Fibroblast of skin of left biceps (primary cell): Measurements from ENCODE around the gene YAE1.
A peak's percentile ranks its signal among the peaks of the same experiment; 100 is the strongest.
"Not testable (repeated sequence)": the region's sequence is repeated elsewhere in the genome, so short reads cannot be mapped to it uniquely, and the experiment has no call there.

Experiments used
- DNase-seq, 2 experiments: peaks; one replicate each; pipeline ENCODE4 v3.0.0-alpha.2; 2013; ENCODE audit warnings: low read depth in 2 of 2

YAE1 gene

GRCh38 chr7:39566023-39566921 lies at the start of gene YAE1:
Gene YAE1 (plus strand): TSS chr7:39566404. CDS start chr7:39566419, 15 bp downstream.
- peak in 1 of 2 experiments; percentile 43 for DNase-seq

GRCh38 chr7:39516498-39516897 lies 49.7 kb upstream of the YAE1 start:
- no peak for DNase-seq

GRCh38 chr7:39517240-39517639 lies 49.0 kb upstream of the YAE1 start:
- no peak for DNase-seq

- DNase-seq, result no peak
Observed at GRCh38 chr7:39525926-39526325, 40.3 kb upstream of the YAE1 start.

- no peak for DNase-seq
Observed at GRCh38 chr7:39526666-39527065, 39.5 kb upstream of the YAE1 start.

- DNase-seq, result no peak
Observed at GRCh38 chr7:39527296-39527695, 38.9 kb upstream of the YAE1 start.

GRCh38 chr7:39527951-39528350 lies 38.3 kb upstream of the YAE1 start:
- no peak for DNase-seq

- no peak for DNase-seq
Observed at GRCh38 chr7:39528849-39529248, 37.4 kb upstream of the YAE1 start.

GRCh38 chr7:39529582-39529981 lies 36.6 kb upstream of the YAE1 start:
- DNase-seq, result no peak

- no peak for DNase-seq
Observed at GRCh38 chr7:39530971-39531370, 35.2 kb upstream of the YAE1 start.

- DNase-seq, result no peak
Observed at GRCh38 chr7:39531818-39532217, 34.4 kb upstream of the YAE1 start.

- no peak for DNase-seq
Observed at GRCh38 chr7:39532832-39533231, 33.4 kb upstream of the YAE1 start.

GRCh38 chr7:39534599-39534998 lies 31.6 kb upstream of the YAE1 start:
- no peak for DNase-seq

- DNase-seq, result no peak
Observed at GRCh38 chr7:39535064-39535463, 31.1 kb upstream of the YAE1 start.

GRCh38 chr7:39535720-39536119 lies 30.5 kb upstream of the YAE1 start:
- no peak for DNase-seq

- DNase-seq, result peak in 1 of 2 experiments; percentile 24
Observed at GRCh38 chr7:39536951-39537350, 29.3 kb upstream of the YAE1 start.

GRCh38 chr7:39539816-39540215 lies 26.4 kb upstream of the YAE1 start:
- no peak for DNase-seq

GRCh38 chr7:39540320-39540719 lies 25.9 kb upstream of the YAE1 start:
- no peak for DNase-seq

- no peak for DNase-seq
Observed at GRCh38 chr7:39541511-39541910, 24.7 kb upstream of the YAE1 start.

- not testable (repeated sequence) for DNase-seq
Observed at GRCh38 chr7:39544774-39545173, 21.4 kb upstream of the YAE1 start.

- DNase-seq, result no peak
Observed at GRCh38 chr7:39547336-39547735, 18.9 kb upstream of the YAE1 start.

GRCh38 chr7:39550411-39550810 lies 15.8 kb upstream of the YAE1 start:
- no peak for DNase-seq

- no peak for DNase-seq
Observed at GRCh38 chr7:39553436-39553835, 12.8 kb upstream of the YAE1 start.
